ENCODE measurements around the gene TTC33. TPM values are rescaled to one million over a fixed set of nuclear protein-coding genes. Genes with fewer than 3 reads are reported as not detected.
"Not testable (repeated sequence)": the region's sequence is repeated elsewhere in the genome, so short reads cannot be mapped to it uniquely, and the experiment has no call there.

Gene TTC33
- total RNA-seq, 2 experiments from 2014 or later: 24.4 to 27.4 TPM

DNA sequence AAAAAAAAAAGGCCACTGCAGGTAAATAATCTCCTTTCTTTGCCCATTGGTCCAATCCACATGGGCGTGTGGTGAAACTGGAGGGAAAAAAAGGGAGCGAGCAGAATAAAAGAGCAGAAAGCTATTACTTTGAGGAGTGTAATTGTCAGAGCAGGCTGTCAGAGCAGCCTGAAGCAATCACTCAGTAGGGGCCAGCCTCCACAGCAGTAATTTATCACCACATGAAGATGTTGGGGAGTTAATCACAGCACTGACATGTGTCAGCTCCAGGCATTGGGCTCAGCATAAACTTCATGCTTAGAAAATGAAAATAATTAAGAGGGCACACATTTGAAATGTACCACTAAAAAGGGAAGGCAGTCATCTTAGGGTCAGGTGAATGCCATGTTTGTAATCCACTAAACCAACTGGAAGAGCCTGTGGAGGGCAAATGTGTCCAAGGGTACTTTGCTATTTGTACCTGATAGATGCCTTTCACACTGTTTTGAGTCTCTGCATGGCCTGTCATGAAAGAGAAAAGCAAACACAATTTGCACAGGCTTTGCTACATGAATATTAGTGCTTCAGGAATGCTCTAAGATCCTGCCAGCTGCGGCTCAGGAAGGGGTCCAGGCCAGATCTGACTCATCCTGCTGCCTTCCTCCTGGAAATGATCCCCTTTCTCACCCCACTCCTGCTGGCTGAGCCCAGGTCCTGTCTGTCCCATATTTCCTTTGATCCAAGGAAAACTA lies 79.0 kb downstream of the TTC33 start:
- H3K27me3 Mint-ChIP-seq (ENCODE audit: low read depth): no peaks in the 10 kb centered on the region
- no peaks in the 10 kb centered on the region for H3K9me3 Mint-ChIP-seq
- H3K4me1 Mint-ChIP-seq (ENCODE audit: low read depth): peaks cover 63% of the 10 kb centered on the region
- peak; percentile 51 for DNase-seq
- CTCF ChIA-PET: interaction anchor here (0.6 to 1.6 kb wide), 6 partner anchors 24 to 725 kb away, joined by 3 to 5 read pairs (median 3); no protein-coding TSS in a partner anchor
- peaks cover 19% of the 10 kb centered on the region for H3K36me3 Mint-ChIP-seq (ENCODE audit: low read depth)
- H3K4me3 Mint-ChIP-seq: peak overlapping the region; percentile 43
- H3K27ac Mint-ChIP-seq: peak overlapping the region; percentile 89
- intact Hi-C loops (cut with micrococcal nuclease): loop anchor here (1.0 to 5.0 kb wide), 2 partner anchors 343 to 1604 kb away; partner anchors contain the start of gene RICTOR

DNA sequence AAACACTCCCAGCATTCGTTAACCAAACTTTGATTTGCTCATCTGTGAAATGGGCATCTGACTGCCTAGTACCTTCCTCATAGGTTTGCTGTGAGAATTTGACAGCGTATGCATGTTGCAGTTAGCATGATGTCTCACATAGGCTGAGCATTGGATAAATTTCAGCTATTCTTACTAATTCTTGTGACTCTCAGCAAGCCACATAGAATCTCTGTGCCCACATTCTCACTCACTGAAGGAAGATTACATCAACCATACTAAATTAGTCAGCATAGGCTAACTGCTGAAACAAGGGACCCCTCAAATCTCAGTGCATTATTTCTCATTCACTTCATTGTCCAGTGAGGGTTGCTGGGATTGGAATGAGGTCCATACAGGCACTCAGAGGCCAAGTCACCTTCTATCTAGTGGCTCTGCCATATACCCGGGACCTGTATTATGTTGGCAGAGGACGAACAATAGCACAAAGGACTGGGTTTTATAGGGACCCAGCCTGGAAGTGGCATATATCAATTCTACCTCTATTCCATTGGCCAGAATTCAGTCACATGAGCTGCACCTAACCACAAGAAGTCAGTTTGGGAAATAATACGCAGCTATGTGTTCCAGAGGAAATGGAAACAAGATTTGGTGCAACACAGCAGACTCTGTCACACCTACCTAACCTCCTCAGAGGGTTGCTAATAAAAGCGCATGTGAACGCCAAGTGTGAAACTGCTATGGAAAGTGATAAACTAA lies 80.2 kb downstream of the TTC33 start:
- peak; percentile 76 for DNase-seq
- H3K27me3 Mint-ChIP-seq (ENCODE audit: low read depth): no peaks in the 10 kb centered on the region
- peaks cover 74% of the 10 kb centered on the region for H3K4me1 Mint-ChIP-seq (ENCODE audit: low read depth)
- H3K36me3 Mint-ChIP-seq (ENCODE audit: low read depth): peaks cover 7% of the 10 kb centered on the region
- peak overlapping the region; percentile 89 for H3K27ac Mint-ChIP-seq
- CTCF ChIA-PET: interaction anchor here (0.6 to 1.6 kb wide), 13 partner anchors 10 to 1436 kb away, joined by 3 to 9 read pairs (median 3); no protein-coding TSS in a partner anchor
- H3K4me3 Mint-ChIP-seq: peak overlapping the region; percentile 52
- no peaks in the 10 kb centered on the region for H3K9me3 Mint-ChIP-seq
- intact Hi-C loops (cut with micrococcal nuclease): loop anchor here (1.0 to 5.0 kb wide), 4 partner anchors 20 to 1603 kb away; partner anchors contain the start of gene RICTOR

DNA sequence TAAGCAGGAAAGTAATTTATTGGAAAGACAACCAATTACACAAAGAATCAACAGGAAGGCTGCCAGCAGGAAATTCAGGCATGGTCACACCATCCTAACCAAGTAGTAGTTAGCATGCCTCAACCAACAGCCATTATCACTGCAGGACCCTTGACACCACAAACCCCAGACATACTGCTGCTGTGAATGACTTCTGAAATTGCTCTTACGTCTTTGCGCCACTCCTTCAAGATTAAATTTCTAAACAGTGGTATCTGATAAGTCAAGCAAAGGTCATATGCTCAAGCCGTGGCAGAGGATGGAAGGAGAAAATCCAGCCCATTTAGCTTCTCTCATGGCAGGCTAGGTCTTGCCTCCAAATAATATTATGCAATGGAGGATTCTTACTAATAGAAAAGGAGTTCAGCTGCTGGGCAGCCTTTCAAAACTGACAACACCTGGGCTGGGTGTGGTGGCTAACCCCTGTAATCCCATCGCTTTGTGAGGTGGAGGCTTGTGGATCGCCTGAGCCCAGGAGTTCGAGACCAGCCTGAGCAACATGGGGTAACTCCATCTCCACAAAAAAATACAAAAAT lies 81.0 kb downstream of the TTC33 start:
- Mint-ChIP-seq H3K27me3 (ENCODE audit: low read depth) (no peaks in the 10 kb centered on the region), H3K9me3 (no peaks in the 10 kb centered on the region), H3K4me3 (no peak overlapping the region), H3K36me3 (ENCODE audit: low read depth) (peaks cover 1% of the 10 kb centered on the region), H3K4me1 (ENCODE audit: low read depth) (peaks cover 82% of the 10 kb centered on the region), H3K27ac (no peak overlapping the region)
- intact Hi-C loops (cut with micrococcal nuclease): loop anchor here (1.0 to 5.0 kb wide), 3 partner anchors 19 to 1602 kb away; partner anchors contain the start of gene RICTOR
- DNase-seq: no peak
- CTCF ChIA-PET: interaction anchor here (1.2 to 1.6 kb wide), 3 partner anchors 11 to 21 kb away, joined by 3 to 9 read pairs (median 4); no protein-coding TSS in a partner anchor

DNA sequence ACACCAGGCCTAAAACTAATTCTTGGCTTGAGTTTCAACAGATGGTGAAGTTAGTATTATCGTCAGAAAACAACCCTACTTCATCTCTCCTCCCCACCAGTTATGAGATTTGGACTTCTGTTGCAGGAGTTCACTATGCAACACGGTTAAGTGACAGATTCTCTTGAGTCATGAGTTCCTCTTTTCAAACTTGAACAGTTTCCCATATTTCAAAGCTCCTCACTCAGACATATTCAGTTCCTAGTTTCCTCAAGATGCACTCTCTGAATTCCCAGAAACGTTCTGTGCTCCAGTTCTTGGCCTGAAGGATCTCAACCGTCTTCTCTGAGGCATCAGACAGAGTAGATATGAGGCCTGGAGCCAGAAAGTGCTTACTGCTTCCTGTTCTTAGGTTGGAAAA lies 83.3 kb downstream of the TTC33 start:
- peak overlapping the region; percentile 9 for H3K27ac Mint-ChIP-seq
- CTCF ChIA-PET: interaction anchor here (0.9 kb wide), 1 partner anchor 84 kb away, joined by 6 read pairs; no protein-coding TSS in a partner anchor
- no peaks in the 10 kb centered on the region for H3K9me3 Mint-ChIP-seq

DNA sequence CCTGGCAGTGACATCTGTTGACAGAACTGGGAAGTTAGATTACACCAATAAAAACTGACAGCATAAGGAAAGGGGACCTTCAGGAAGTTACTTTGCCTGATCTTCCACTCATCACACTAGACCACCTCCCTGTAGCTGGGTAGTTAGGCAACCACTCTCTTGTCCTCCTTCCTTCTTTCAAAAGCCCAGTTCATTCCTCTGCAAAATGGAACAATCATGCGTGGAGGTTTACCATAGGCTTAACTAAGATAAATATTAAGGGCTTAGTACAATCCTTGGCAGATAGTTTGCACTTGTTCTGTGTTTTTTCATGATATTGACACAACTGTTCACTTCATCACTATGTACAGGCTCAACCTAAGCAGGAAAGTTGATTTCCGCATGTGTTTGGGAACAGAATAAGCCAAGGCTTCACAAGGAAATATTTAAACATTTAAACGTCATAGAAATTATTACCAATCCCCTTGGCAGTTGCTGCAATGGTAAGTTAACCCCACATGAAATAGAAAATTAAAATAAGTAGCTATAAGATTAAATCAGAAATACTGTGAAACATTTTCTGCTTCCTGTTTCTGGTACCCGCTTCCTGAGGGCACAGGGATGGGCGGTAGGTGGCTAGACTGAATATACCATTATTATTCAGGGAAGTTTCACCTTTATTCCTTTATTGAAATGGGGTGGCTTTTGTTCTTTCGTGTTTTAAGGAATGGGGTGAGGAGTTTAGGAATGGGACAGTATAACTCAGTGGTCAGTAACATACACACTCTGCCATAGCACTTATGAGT lies 86.0 kb downstream of the TTC33 start:
- no peaks in the 10 kb centered on the region for H3K27me3 Mint-ChIP-seq (ENCODE audit: low read depth)
- CTCF ChIA-PET: interaction anchor here (0.5 to 1.5 kb wide), 2 partner anchors 8 to 41 kb away, joined by 3 to 4 read pairs; no protein-coding TSS in a partner anchor
- no peak for DNase-seq
- no peaks in the 10 kb centered on the region for H3K9me3 Mint-ChIP-seq
- no peaks in the 10 kb centered on the region for H3K36me3 Mint-ChIP-seq (ENCODE audit: low read depth)
- peaks cover 59% of the 10 kb centered on the region for H3K4me1 Mint-ChIP-seq (ENCODE audit: low read depth)
- H3K4me3 Mint-ChIP-seq: no peak overlapping the region
- H3K27ac Mint-ChIP-seq: no peak overlapping the region
- intact Hi-C loops (cut with micrococcal nuclease): no loop called here

More for the DNA sequence above, 83.3 kb downstream of the TTC33 start:
- no peaks in the 10 kb centered on the region for H3K36me3 Mint-ChIP-seq (ENCODE audit: low read depth)
- no peak overlapping the region for H3K4me3 Mint-ChIP-seq
- no peak for DNase-seq
- H3K27me3 Mint-ChIP-seq (ENCODE audit: low read depth): no peaks in the 10 kb centered on the region
- intact Hi-C loops (cut with micrococcal nuclease): no loop called here
- peaks cover 82% of the 10 kb centered on the region for H3K4me1 Mint-ChIP-seq (ENCODE audit: low read depth)

DNA sequence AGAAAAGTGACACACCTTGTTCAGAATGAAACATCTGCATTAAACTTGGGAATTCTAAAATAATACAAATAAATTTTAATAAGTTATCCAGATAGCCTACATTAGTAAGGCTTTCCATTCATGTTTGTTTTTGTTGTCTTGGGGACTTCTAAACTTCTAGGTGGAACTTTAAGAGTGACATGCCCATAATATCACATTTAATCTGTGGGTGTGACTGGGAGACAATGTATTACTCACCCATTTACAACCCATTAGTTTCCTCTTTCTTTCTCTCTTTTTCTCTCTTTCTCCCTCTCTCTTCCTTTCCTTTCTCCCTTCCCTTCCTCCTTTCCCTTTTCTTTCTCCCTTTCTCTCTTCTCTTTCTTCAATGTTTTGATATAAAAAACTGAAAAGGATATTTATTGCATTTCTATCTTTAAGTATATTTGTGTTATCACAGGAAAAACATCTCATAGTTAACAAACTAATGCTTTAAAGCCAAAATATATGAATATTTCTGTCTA lies 88.5 kb downstream of the TTC33 start:
- H3K9me3 Mint-ChIP-seq: peaks cover 3% of the 10 kb centered on the region
- intact Hi-C loops (cut with micrococcal nuclease): no loop called here

DNA sequence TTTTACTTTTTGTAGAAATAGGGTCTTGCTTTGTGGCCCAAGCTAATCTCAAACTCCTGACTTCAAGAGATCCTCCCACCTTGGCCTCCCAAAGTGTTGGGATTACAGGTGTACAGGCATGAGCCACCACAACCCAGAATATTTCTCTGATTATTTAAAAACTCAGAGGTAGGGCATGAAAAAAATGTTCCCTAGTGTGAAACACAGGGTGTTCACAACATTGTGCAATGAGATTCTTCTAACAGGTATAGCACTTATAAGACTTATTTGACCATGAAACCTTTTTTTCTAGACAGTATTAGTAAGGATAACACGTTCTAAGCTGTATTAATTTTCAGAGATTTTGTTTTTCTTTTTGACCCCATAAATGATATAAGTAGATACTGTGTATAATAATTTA lies 89.1 kb downstream of the TTC33 start:
- H3K4me1 Mint-ChIP-seq (ENCODE audit: low read depth): peaks cover 31% of the 10 kb centered on the region
- DNase-seq: no peak
- intact Hi-C loops (cut with micrococcal nuclease): loop anchor here (1.0 kb wide), 1 partner anchor 12 kb away; no protein-coding TSS in a partner anchor
- H3K27ac Mint-ChIP-seq: no peak overlapping the region
- no peaks in the 10 kb centered on the region for H3K27me3 Mint-ChIP-seq (ENCODE audit: low read depth)
- H3K36me3 Mint-ChIP-seq (ENCODE audit: low read depth): no peaks in the 10 kb centered on the region
- peaks cover 3% of the 10 kb centered on the region for H3K9me3 Mint-ChIP-seq
- no peak overlapping the region for H3K4me3 Mint-ChIP-seq
- CTCF ChIA-PET: interaction anchor here (0.6 kb wide), 1 partner anchor 426 kb away, joined by 3 read pairs; no protein-coding TSS in a partner anchor

More for the DNA sequence above, 88.5 kb downstream of the TTC33 start:
- no peaks in the 10 kb centered on the region for H3K27me3 Mint-ChIP-seq (ENCODE audit: low read depth)
- no peaks in the 10 kb centered on the region for H3K36me3 Mint-ChIP-seq (ENCODE audit: low read depth)
- DNase-seq: no peak
- no peak overlapping the region for H3K27ac Mint-ChIP-seq
- H3K4me1 Mint-ChIP-seq (ENCODE audit: low read depth): peaks cover 36% of the 10 kb centered on the region
- no peak overlapping the region for H3K4me3 Mint-ChIP-seq
- CTCF ChIA-PET: no interaction called here

DNA sequence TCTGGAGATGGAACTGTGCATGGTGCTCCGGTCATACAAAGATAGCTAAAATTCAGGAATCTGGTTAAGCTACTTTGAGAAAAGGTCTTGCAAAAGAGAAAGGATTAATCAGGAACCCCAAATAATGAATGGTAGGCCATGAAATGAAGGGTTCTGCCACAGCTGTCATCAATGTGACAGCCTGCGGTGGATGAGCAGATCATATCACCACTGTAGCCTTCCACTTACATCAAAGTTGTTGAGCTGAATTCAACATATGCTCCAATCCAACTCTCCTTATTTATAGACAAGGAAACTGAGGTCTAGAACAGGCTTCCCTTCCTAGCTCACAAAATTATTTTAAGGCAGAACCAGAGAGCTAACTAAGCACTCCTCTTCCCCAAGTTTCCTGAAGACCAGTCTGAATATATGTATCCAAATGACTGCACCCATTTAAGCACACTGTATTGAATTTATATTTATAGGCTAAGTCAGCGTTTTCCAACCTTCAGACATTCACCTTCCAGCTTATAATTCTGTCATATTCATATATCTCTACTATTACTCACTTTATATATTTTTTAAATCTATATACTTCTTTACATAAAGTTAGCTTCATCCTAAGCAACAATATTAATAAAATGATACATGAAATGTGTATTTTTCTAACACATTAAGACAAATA lies 90.0 kb downstream of the TTC33 start:
- CTCF ChIA-PET: interaction anchor here (0.6 to 0.7 kb wide), 3 partner anchors 13 to 499 kb away, joined by 3 read pairs; no protein-coding TSS in a partner anchor
- intact Hi-C loops (cut with micrococcal nuclease): loop anchor here (1.0 kb wide), 1 partner anchor 11 kb away; no protein-coding TSS in a partner anchor
- Mint-ChIP-seq H3K27me3 (ENCODE audit: low read depth) (no peaks in the 10 kb centered on the region), H3K4me1 (ENCODE audit: low read depth) (peaks cover 22% of the 10 kb centered on the region), H3K9me3 (peaks cover 3% of the 10 kb centered on the region), H3K27ac (no peak overlapping the region), H3K4me3 (no peak overlapping the region), H3K36me3 (ENCODE audit: low read depth) (no peaks in the 10 kb centered on the region)
- no peak for DNase-seq

DNA sequence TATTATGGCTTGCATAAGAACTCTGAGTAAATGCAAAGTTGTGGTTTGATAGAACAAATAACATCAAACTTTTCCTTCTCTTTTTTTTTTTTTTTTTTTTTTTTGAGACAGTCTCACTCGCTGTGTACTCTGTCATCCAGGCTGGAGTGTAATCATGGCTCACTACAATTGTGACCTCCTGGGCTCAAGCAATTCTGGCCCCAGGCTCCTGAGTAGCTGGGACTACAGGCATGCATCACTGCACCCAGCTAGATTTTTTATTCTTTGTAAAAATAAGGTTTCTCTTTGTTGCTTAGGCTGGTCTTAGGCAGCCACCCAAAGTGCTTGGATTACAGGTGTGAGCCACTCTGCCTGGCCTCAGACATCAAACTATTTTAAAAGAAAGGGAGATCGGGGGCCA lies 95.0 kb downstream of the TTC33 start:
- Mint-ChIP-seq H3K27ac (no peak overlapping the region), H3K9me3 (peaks cover 3% of the 10 kb centered on the region), H3K36me3 (ENCODE audit: low read depth) (no peaks in the 10 kb centered on the region), H3K4me1 (ENCODE audit: low read depth) (peaks cover 3% of the 10 kb centered on the region), H3K4me3 (no peak overlapping the region), H3K27me3 (ENCODE audit: low read depth) (no peaks in the 10 kb centered on the region)
- intact Hi-C loops (cut with micrococcal nuclease): no loop called here
- DNase-seq: no peak
- CTCF ChIA-PET: interaction anchor here (0.7 to 1.6 kb wide), 2 partner anchors 9 to 165 kb away, joined by 4 read pairs; no protein-coding TSS in a partner anchor

DNA sequence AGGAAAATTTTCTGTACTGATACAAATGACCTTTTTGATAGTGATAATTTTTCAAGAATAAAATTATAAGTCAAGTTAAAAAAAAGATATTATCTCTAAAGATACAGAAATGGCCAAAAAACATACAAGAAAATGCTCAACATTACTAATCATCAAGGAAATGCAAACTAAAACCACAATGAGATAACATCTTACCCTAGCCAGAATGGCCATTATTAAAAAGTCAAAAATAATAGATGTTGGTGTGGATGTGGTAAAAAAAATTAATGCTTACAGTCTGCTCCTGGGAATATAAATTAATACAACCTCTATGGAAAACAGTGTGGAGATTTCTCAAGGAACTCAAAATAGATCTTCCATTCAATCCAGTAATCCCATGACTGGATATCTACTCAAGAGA lies 99.0 kb downstream of the TTC33 start:
- H3K4me1 Mint-ChIP-seq (ENCODE audit: low read depth): peaks cover 38% of the 10 kb centered on the region
- CTCF ChIA-PET: no interaction called here
- H3K9me3 Mint-ChIP-seq: no peaks in the 10 kb centered on the region
- no peak for DNase-seq
- intact Hi-C loops (cut with micrococcal nuclease): no loop called here
- H3K36me3 Mint-ChIP-seq (ENCODE audit: low read depth): no peaks in the 10 kb centered on the region
- no peak overlapping the region for H3K27ac Mint-ChIP-seq
- H3K4me3 Mint-ChIP-seq: no peak overlapping the region
- no peaks in the 10 kb centered on the region for H3K27me3 Mint-ChIP-seq (ENCODE audit: low read depth)

DNA sequence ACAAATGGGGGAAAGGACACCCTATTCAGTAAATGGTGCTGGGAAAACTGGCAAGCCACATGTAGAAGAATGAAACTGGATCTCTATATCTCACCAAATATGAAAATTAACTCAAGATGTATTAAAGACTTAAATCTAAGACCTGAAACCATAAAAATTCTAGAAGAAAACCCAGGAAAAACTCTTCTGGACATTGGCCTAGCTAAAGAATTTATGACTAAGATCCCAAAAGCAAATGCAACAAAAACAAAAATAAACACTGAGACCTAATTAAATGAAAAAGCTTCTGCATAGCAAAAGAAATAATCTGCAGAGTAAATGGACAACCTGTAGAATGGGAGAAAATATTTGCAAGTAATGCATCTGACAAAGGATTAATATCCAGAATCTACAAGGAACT lies 99.7 kb downstream of the TTC33 start:
- CTCF ChIA-PET; H3K27ac Mint-ChIP-seq; DNase-seq; intact Hi-C loops (cut with micrococcal nuclease); H3K36me3 Mint-ChIP-seq (ENCODE audit: low read depth); H3K4me3 Mint-ChIP-seq; H3K9me3 Mint-ChIP-seq; H3K27me3 Mint-ChIP-seq (ENCODE audit: low read depth): not testable (repeated sequence)
- peaks cover 41% of the 10 kb centered on the region for H3K4me1 Mint-ChIP-seq (ENCODE audit: low read depth)

Data from activated naive CD4-positive, alpha-beta T cell treated with anti-CD3 and anti-CD28 coated beads for 36 hours (primary cell).